Gastroesophageal sphincter (tissue), 3 donors: ENCODE measurements around the gene MPZL3.

Experiments
- CTCF ChIP-seq, 4 experiments: fragments of 200-600 bp in 2 of 4; fragments of 450-650 bp in 2 of 4; sonication (generic) in 1 of 4; IDR thresholded peaks; one replicate each; pipeline ENCODE4 v1.5.1; 2017 to 2019; ENCODE audit warnings: antibody characterized with exemption in 4 of 4, mild to moderate bottlenecking in 2 of 4, moderate library complexity in 2 of 4
- EP300 ChIP-seq: sonication (generic); formaldehyde crosslinking; IDR thresholded peaks from one replicate; pipeline ENCODE4 v1.6.1; 2017; ENCODE audit warnings: antibody characterized with exemption, mild to moderate bottlenecking
- POLR2A ChIP-seq, 2 donors: fragments of 450-650 bp; IDR thresholded peaks; one replicate each; pipeline ENCODE4 v1.6.1; 2017; ENCODE audit warnings: antibody characterized with exemption in 2 of 2, mild to moderate bottlenecking in 2 of 2, moderate library complexity in 1 of 2
- POLR2AphosphoS5 ChIP-seq: sonication (generic); formaldehyde crosslinking; IDR thresholded peaks from one replicate; pipeline ENCODE4 v1.6.1; 2017; ENCODE audit warnings: antibody characterized with exemption

- TF ChIP-seq POLR2A (IDR thresholded peaks at IDR 0.05) (no peak), CTCF (IDR thresholded peaks at IDR 0.05) (no peak), EP300 (no peak), POLR2AphosphoS5 (no peak)
Observed at GRCh38 chr11:118238929-118239328, 13.2 kb downstream of the MPZL3 start.
